ENCODE results near the gene EEF1AKMT3.
"Not testable (repeated sequence)": the region's sequence is repeated elsewhere in the genome, so short reads cannot be mapped to it uniquely, and the experiment has no call there.

Gene EEF1AKMT3

GRCh38 chr12:57810450-57810849, 38.0 kb downstream of the EEF1AKMT3 start:
- Histone ChIP-seq H3K79me2 (ENCODE audit: control insufficient read depth, insufficient read depth, low read length, unreplicated experiment) (no peaks in the 10 kb centered on the region), H3K4me3 (ENCODE audit: low read depth, low read length) (no peak overlapping the region), H2AFZ (ENCODE audit: low read length, unreplicated experiment) (no peak overlapping the region), H3K36me3 (ENCODE audit: insufficient read depth, low read length) (no peaks in the 10 kb centered on the region; the same call in 1 of the 2 replicates), H3K27ac (ENCODE audit: low read depth, low read length) (no peak overlapping the region), H3K27me3 (ENCODE audit: insufficient read depth, low read length) (no peaks in the 10 kb centered on the region), H3K4me1 (ENCODE audit: control insufficient read depth, insufficient read depth, low read length, unreplicated experiment) (peaks cover 6% of the 10 kb centered on the region)

GRCh38 chr12:57811028-57811755, 38.8 kb downstream of the EEF1AKMT3 start:
- Histone ChIP-seq H3K27me3 (ENCODE audit: insufficient read depth, low read length) (no peaks in the 10 kb centered on the region), H3K4me1 (ENCODE audit: control insufficient read depth, insufficient read depth, low read length, unreplicated experiment) (peaks cover 6% of the 10 kb centered on the region), H3K27ac (ENCODE audit: low read depth, low read length) (no peak overlapping the region), H2AFZ (ENCODE audit: low read length, unreplicated experiment) (no peak overlapping the region), H3K36me3 (ENCODE audit: insufficient read depth, low read length) (no peaks in the 10 kb centered on the region; the same call in 1 of the 2 replicates), H3K4me3 (ENCODE audit: low read depth, low read length) (no peak overlapping the region), H3K79me2 (ENCODE audit: control insufficient read depth, insufficient read depth, low read length, unreplicated experiment) (no peaks in the 10 kb centered on the region)

- H3K36me3 ChIP-seq (ENCODE audit: insufficient read depth, low read length) = no peaks in the 10 kb centered on the region; the same call in 1 of the 2 replicates
- no peak overlapping the region for H3K4me3 ChIP-seq (ENCODE audit: low read depth, low read length)
- no peak overlapping the region for H2AFZ ChIP-seq (ENCODE audit: low read length, unreplicated experiment)
- H3K79me2 ChIP-seq (ENCODE audit: control insufficient read depth, insufficient read depth, low read length, unreplicated experiment) = no peaks in the 10 kb centered on the region
- no peak overlapping the region for H3K27ac ChIP-seq (ENCODE audit: low read depth, low read length)
- peaks cover 9% of the 10 kb centered on the region for H3K4me1 ChIP-seq (ENCODE audit: control insufficient read depth, insufficient read depth, low read length, unreplicated experiment)
- no peaks in the 10 kb centered on the region for H3K27me3 ChIP-seq (ENCODE audit: insufficient read depth, low read length)
Measured at GRCh38 chr12:57813111-57813970, 40.9 kb downstream of the EEF1AKMT3 start.

GRCh38 chr12:57813971-57814772, 41.8 kb downstream of the EEF1AKMT3 start:
- no peak overlapping the region for H3K4me3 ChIP-seq (ENCODE audit: low read depth, low read length)
- H2AFZ ChIP-seq (ENCODE audit: low read length, unreplicated experiment) = no peak overlapping the region
- peaks cover 7% of the 10 kb centered on the region; the same call in 1 of the 2 replicates for H3K36me3 ChIP-seq (ENCODE audit: insufficient read depth, low read length)
- H3K27me3 ChIP-seq (ENCODE audit: insufficient read depth, low read length) = no peaks in the 10 kb centered on the region
- no peaks in the 10 kb centered on the region for H3K79me2 ChIP-seq (ENCODE audit: control insufficient read depth, insufficient read depth, low read length, unreplicated experiment)
- no peak overlapping the region for H3K27ac ChIP-seq (ENCODE audit: low read depth, low read length)
- peaks cover 9% of the 10 kb centered on the region for H3K4me1 ChIP-seq (ENCODE audit: control insufficient read depth, insufficient read depth, low read length, unreplicated experiment)

- 0 out of 2 replicates have a peak, but pooled peaks cover 7% of the 10 kb centered on the region for H3K36me3 ChIP-seq (ENCODE audit: insufficient read depth, low read length)
- no peak overlapping the region for H2AFZ ChIP-seq (ENCODE audit: low read length, unreplicated experiment)
- H3K27me3 ChIP-seq (ENCODE audit: insufficient read depth, low read length) = no peaks in the 10 kb centered on the region
- H3K4me3 ChIP-seq (ENCODE audit: low read depth, low read length) = no peak overlapping the region
- no peak overlapping the region for H3K27ac ChIP-seq (ENCODE audit: low read depth, low read length)
- H3K79me2 ChIP-seq (ENCODE audit: control insufficient read depth, insufficient read depth, low read length, unreplicated experiment) = no peaks in the 10 kb centered on the region
- peaks cover 9% of the 10 kb centered on the region for H3K4me1 ChIP-seq (ENCODE audit: control insufficient read depth, insufficient read depth, low read length, unreplicated experiment)
Measured at GRCh38 chr12:57815177-57816000, 43.0 kb downstream of the EEF1AKMT3 start.

GRCh38 chr12:57816001-57816854, 43.8 kb downstream of the EEF1AKMT3 start:
- Histone ChIP-seq H2AFZ (ENCODE audit: low read length, unreplicated experiment) (no peak overlapping the region), H3K4me3 (ENCODE audit: low read depth, low read length) (no peak overlapping the region), H3K27ac (ENCODE audit: low read depth, low read length) (no peak overlapping the region), H3K36me3 (ENCODE audit: insufficient read depth, low read length) (0 out of 2 replicates have a peak, but pooled peaks cover 7% of the 10 kb centered on the region), H3K4me1 (ENCODE audit: control insufficient read depth, insufficient read depth, low read length, unreplicated experiment) (peaks cover 9% of the 10 kb centered on the region), H3K27me3 (ENCODE audit: insufficient read depth, low read length) (no peaks in the 10 kb centered on the region), H3K79me2 (ENCODE audit: control insufficient read depth, insufficient read depth, low read length, unreplicated experiment) (no peaks in the 10 kb centered on the region)

- Histone ChIP-seq H3K36me3 (ENCODE audit: insufficient read depth, low read length) (0 out of 2 replicates have a peak, but pooled peaks cover 7% of the 10 kb centered on the region), H3K4me1 (ENCODE audit: control insufficient read depth, insufficient read depth, low read length, unreplicated experiment) (peaks cover 9% of the 10 kb centered on the region), H3K79me2 (ENCODE audit: control insufficient read depth, insufficient read depth, low read length, unreplicated experiment) (no peaks in the 10 kb centered on the region), H3K4me3 (ENCODE audit: low read depth, low read length) (no peak overlapping the region), H3K27me3 (ENCODE audit: insufficient read depth, low read length) (no peaks in the 10 kb centered on the region), H3K27ac (ENCODE audit: low read depth, low read length) (no peak overlapping the region), H2AFZ (ENCODE audit: low read length, unreplicated experiment) (no peak overlapping the region)
Measured at GRCh38 chr12:57816855-57817151, 44.4 kb downstream of the EEF1AKMT3 start.

- Histone ChIP-seq H3K4me3 (ENCODE audit: low read depth, low read length) (no peak overlapping the region), H2AFZ (ENCODE audit: low read length, unreplicated experiment) (no peak overlapping the region), H3K27ac (ENCODE audit: low read depth, low read length) (no peak overlapping the region), H3K36me3 (ENCODE audit: insufficient read depth, low read length) (0 out of 2 replicates have a peak, but pooled peaks cover 7% of the 10 kb centered on the region), H3K4me1 (ENCODE audit: control insufficient read depth, insufficient read depth, low read length, unreplicated experiment) (peaks cover 9% of the 10 kb centered on the region), H3K79me2 (ENCODE audit: control insufficient read depth, insufficient read depth, low read length, unreplicated experiment) (no peaks in the 10 kb centered on the region), H3K27me3 (ENCODE audit: insufficient read depth, low read length) (no peaks in the 10 kb centered on the region)
Measured at GRCh38 chr12:57817261-57817989, 45.0 kb downstream of the EEF1AKMT3 start.

GRCh38 chr12:57817990-57818331, 45.5 kb downstream of the EEF1AKMT3 start:
- not testable (repeated sequence) for H2AFZ ChIP-seq (ENCODE audit: low read length, unreplicated experiment); H3K79me2 ChIP-seq (ENCODE audit: control insufficient read depth, insufficient read depth, low read length, unreplicated experiment); H3K4me1 ChIP-seq (ENCODE audit: control insufficient read depth, insufficient read depth, low read length, unreplicated experiment); H3K4me3 ChIP-seq (ENCODE audit: low read depth, low read length); H3K27ac ChIP-seq (ENCODE audit: low read depth, low read length); H3K27me3 ChIP-seq (ENCODE audit: insufficient read depth, low read length); H3K36me3 ChIP-seq (ENCODE audit: insufficient read depth, low read length)

All from ACC112 (cell line).